GM21447 (cell line): ENCODE data around the gene SPTBN1.

Experiments
- ATAC-seq: cut with Tn5 transposase; IDR thresholded peaks from one replicate; pipeline ENCODE4 v1.9.1; 2021; ENCODE audit not compliant: unreplicated experiment

The SPTBN1 gene

DNA sequence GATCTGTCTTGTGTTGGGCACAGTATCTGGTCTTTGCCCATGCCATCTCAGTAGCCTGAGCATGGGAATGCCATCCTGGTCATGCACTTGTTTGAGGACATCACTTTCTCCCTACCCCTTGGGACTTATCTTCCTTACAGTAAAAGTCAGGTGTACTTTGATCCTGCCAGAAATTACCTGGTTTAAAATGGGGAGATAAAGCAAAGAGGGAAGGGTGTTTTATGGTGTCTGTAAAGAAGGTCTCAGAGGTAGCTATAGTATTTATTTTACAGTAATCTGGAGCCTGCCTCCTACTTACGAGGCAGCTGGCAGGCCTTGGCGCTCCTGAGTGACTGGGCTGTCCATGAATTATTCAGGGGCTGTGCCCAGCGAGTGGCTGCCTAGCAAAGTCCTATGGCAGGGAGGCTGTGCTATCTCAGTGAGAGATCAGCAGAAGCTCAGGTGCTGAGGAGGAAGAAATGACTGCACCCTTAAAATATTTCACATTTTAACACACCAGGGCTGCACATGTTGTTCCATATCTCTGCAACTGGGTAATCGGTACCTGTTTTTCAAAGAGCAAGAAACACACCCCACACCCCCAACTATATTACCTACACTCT lies 93.9 kb downstream of the SPTBN1 start:
- ATAC-seq, result no peak

DNA sequence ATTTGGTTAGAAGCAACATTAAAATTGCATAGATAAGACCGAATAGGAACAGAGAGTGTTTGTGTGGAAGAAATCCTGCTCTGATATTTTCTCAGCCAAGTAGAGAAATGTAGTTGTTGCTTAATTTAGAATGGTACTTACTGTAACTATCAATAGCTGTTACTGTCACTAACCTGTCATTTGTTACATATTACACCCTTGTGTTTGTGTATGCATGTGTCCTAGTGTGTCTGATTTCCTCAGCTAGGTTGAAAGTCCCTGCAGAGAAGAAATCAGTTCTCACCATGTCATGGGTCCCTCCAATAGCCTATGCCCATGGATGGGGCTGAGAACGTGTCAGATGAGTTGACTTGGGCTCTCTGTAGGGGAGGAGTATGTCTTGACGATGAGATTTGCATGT lies 94.4 kb downstream of the SPTBN1 start:
- no peak for ATAC-seq

DNA sequence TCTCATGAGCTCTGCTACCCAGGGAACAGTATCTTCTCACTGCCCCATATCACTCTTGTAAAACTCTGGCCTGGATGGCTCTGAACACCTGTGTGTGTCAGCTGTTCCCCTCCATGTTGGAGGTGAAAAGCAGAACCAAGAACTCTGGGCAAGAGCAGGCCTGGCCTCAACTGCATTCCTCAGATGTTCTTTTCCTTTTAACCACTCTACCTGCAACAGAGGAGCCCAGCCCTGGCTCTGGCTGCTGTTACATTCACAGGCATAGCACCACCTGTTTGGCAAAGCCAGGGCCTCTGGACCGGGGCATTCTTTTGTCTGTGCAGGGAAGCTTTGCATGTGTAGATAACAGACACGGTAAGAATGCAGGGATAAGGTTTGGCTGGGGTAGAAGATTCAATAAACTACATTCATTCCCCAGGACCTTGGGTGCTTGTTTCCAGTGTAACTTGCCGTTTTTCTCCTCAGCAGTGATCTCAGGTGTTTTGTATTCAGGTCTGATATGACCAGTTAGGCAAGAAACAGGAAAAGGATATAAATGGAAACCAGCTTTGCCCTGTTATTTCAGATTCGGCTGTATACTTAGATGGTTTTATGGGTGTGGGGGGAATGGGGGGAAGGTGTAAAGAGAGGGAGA lies 95.1 kb downstream of the SPTBN1 start:
- ATAC-seq, result peak; percentile 60

DNA sequence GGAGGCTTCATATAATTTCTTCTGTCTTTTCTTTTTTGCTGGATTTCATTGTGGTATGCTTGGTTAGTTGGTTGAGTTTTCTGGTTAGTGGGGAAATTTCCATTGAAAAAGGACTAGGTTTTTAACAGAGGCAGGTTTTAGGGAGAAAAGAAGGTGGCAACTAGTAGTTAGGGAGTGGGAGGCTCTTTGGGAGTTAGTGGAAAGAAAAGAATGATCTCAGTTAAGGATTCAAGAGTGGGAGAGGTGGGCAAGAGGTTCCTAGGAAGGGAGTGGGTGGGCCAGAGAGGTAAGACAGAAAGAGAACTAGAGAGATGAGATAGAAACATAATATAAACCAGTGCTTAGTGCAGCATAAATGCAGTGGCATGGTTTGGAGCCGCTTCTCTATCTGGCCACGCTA lies 96.9 kb downstream of the SPTBN1 start:
- ATAC-seq, result no peak

DNA sequence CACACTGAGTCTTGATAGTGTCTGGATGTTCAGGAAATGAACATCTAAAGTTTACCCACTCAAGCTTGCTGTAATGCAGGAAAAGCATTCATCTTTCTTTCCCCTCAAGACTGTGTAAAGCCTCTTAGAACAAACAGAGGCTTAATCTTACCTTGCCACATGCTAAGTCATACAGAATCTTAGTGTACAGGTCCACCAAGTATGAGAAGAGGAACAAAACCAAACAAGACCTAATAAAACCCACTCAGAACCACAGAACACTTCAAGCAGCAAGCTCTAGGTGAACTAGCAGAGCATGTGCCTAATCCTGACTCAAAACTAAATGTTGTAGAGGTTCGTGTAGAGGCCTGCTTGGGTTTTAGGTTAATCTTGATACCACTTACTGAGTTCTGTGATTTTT lies 97.6 kb downstream of the SPTBN1 start:
- no peak for ATAC-seq

DNA sequence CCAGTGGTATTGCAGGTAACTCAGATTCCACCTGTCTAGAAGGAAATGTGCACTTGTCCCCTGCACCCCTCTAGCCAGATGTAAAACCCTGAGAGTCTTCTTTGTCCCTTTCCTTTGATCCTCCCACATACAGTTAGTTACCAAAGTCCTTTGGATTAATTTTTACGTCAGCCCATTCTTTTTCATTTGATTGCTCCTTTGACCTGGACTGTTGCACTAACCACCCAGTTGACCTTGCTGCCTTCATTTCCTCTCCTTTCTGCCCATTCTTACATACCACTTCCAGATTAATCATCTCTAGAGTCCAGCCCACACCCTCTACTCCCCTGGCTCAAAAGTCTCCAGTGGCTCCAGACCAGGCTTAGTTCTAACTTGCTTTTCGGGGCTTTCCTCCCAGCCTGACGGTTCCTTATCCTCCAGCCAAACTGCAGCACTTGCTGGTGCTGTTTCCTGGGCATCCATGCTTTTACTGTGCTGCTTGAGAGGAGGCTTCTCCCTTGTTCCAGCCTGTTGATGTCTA lies 99.3 kb downstream of the SPTBN1 start:
- no peak for ATAC-seq

DNA sequence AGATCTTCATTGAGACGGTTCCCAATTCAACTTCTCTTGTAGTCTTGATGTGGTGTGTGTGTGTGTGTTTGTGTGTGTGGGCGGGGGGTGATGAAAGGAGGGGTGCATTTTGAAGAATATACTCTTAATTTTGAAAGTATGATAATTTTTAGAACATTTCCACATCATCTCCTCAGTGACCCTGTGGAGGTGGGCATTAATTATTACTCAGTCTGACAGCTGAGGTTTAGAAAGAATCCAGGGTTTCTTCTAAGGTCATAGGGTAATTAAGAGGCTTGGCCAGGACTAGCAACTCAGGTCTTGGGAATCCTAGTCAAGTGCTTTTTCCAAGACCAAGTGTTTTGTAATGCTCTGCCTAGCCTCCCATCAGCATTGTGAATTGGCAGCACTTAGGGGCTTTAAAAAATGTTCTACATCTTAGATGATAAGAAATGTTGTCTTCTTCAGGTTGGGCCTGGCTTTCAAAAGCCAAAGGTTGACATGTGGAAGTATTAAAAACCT lies 100.5 kb downstream of the SPTBN1 start:
- no peak for ATAC-seq

DNA sequence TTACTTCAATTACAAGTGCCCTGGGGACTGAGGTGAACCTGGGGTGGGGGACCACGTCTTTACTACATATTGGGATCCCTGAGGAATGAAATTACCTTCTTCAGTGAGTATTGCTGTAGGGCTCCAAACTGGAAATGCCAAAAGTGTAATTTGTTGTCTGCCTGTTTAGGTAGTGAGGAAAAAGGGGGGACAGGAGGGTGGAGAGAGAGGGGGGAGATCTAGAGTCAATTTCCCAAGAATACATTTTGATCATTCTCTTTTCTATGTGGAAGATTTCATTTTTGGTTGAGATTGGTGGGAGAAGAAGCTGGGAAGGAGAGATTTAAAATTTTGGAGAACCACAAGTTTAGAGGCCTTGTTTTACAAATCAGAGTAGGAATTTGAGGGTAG lies 101.1 kb downstream of the SPTBN1 start:
- no peak for ATAC-seq

DNA sequence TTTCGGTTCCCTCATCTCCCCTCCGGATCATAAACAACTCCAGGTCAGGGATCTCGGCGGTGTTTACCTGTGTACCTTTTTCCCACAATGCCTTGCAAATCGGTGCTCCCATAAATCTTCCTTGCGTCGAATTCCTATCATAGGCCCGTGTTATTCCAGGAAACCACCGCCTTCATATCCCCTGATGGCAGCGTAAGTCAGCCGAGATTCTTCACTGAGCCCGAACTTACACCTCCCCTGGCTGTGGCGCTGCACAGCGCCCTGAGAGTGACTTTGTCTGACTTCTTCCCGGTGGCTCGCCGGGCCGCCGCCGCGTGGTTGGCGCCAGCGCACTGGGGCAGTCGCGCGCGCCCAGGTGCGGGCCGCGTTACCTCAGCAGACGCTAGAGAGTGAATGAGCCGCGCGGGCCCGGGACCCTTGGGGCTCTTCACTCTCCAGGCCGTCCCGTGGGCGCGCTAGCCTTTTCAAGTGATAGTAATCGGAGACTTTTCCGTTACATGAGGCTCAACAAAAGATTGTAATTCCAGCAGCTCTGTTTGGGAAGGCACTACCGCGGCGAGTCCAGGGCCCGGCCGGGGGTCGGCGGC lies 101.6 kb downstream of the SPTBN1 start:
- peak; percentile 37 for ATAC-seq

DNA sequence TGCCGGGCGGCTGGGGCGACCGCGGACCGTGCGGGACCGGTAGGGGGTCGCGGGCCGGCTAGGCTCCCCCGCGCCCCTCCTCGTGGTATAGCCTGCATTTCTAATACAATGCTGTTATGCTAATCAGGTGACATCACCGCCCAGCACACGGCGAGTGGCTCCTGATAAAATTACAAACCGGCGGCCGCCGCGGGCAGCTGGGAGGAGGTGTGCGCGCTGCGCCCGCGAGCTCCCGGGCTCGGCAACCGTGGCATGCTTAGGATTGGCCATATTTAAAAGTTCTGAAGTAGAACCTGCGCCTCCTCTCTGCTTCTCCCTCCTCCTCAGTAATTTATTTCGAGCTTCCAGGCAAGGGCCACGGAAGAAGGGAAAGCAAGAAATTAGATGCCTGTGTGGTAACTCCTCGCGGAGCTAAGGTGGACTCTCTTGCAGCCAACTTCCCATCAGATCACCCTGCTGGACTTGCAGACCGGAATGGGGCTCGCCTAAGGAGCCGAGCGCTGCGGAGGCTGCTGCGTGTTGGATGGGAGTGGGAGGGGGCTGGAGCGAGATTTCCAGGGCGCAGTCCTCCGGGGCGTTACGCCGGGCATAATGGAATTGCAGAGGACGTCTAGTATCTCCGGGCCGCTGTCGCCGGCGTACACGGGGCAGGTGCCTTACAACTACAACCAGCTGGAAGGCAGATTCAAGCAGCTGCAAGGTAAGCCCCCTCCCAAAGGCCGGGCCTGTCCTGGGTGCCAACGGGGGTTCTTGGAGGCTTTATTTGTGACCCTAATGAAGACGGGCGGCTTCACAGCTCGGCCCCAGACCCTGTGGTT lies 102.3 kb downstream of the SPTBN1 start:
- ATAC-seq, result peak; percentile 45

DNA sequence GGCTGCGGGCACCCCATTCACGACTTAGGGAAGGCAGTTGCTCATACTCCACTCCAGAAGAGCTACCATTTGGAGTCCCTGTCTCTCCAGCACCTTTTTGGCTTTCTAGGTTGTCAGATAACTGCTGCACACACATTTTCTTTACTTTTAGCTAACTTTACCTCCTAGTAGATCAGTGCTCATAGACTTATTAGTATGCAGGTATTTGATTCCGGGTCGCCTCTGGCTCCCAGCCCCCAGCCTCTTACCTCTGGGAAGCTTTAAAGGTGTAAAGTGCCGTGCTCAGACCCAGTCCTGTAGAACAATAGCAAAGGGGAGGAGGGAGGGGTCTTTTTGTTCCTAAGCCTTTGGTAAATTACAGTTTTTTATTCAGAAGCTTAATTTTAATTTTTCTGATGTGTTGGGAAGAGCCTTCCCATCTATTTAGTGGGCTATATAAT lies 102.9 kb downstream of the SPTBN1 start:
- ATAC-seq, result no peak

DNA sequence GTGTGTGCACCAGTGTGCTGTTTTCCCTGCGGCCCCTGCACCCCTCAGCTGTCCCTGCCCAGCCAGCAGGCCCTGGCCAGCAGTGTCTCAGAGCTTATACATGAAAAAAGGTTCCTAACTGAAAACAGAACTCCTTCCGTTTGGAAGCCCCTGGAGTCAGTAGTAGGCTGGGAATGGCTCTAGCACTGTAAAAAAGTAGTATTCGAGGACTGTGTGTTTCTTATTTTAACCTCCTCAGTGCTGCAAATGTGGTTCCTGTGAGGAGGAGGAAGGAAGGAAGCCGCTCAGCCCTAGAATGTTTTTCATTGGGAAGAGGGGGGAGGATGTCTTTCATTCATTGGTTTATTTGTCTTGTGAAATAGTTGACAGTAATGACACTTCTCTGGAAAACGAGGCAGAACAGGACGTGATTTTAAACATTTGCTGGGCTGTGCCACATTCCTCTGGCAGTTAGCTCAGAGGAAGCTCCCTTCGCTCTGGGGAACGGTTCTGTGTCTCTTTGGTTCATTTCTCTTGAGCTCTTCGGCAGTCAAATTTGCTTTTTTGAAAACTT lies 103.5 kb downstream of the SPTBN1 start:
- no peak for ATAC-seq

DNA sequence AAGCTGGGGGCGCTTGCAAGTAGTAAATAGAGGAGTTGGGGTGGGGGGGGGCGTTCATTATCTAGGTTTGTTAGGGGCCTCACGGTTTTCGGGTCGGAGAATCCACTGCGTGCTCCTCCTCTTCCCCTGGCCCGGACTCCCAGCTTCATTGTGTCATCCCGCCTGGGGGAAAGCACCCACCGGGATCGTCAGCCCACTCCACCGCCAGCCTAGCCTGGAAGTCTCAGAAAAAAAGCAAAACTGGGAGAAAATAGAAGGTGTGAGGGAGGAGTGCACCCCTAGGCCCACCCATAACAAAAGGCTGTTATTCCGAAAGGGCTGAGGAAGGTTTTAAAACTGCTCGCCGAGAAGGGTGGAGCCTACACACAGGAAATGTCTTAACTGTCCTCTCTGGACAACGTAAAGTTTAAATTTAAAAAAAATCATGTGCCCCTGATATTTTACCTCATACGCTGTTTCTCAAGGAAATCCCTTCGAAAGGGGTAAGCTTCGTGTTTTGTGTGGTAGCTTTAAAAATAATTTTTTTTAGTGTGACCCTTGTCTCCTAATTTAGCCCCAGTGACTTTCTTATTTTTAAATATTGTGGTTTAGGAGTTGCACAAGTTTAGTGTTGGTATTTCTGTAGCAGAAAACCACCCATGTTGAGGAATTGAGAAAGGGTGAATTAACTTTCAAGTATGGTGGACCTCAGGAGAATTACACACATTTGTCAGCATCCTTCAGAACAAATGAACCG lies 104.2 kb downstream of the SPTBN1 start:
- peak; percentile 47 for ATAC-seq

DNA sequence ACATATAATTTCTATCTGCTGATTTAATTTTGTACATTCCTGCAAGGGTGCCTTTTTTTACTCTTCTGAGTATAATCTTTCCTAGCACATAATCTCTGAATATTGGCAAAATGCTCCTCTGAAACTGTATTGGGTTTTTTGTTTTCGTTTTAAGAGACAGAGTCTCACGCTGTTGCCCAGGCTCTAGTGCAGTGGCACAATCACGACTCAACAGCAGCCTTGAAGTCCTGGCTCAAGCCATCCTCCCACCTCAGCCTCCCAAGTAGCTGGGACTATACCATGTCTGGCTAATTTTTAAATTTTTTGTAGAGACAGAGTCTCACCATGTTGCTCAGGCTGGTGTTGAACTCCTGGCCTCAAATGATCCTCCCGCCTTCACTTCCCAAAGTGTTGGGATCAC lies 104.9 kb downstream of the SPTBN1 start:
- ATAC-seq, result no peak

DNA sequence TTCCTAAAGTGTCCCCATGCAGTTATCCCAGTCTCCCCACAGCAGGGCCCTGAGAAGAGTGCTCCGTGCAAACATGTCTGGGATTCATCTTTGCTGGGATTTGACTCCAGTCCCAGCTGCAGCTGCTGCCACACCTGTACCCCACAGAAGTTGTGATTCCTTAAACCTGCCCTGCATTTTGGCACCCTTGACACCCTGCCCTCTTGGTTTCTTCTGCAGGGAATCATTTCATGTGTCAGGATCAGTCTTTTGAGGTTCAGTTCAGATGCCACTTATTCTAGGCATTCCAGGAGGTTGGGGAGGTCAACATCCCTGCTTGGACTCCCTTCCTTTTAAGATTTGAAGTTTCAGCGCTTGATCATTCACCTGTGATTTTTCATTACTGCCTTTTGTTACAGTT lies 108.3 kb downstream of the SPTBN1 start:
- ATAC-seq, result no peak

DNA sequence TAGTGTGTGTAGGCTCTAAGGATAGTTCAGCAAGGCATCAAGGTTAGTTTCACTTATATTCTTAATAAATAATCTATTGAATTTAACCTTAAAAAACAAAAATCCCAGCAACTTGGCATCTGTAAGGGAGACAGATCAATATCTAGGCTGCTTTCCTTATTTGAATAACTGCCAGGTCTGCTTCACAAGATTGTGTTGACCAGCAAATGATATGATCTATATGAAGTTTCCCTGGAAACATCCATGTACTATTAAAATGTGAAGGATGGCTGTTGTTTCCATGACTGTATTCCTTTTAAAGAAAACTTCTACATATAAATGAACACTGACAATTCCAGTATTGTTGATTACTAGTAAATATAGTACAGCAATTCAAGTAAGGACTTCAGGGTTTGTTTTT lies 109.4 kb downstream of the SPTBN1 start:
- ATAC-seq, result no peak

DNA sequence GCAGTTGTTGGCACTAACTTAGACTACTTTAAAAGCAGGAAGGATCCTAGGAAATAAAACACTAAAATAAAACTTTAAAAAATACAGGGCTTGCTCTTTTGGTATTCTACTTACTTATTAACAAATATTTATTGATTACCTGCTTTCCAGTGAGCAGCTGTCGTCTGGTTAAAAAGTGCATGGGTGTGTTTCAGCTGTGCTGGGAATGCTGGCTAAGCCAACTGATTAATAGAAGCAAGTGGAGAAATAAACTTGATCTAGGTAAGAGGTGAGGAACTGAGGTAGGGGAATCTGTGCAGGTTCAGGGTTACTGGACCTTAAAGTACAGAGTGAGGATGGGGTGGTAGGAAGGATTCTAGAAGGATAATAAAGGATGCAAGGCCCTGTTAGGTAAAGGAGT lies 110.8 kb downstream of the SPTBN1 start:
- no peak for ATAC-seq

DNA sequence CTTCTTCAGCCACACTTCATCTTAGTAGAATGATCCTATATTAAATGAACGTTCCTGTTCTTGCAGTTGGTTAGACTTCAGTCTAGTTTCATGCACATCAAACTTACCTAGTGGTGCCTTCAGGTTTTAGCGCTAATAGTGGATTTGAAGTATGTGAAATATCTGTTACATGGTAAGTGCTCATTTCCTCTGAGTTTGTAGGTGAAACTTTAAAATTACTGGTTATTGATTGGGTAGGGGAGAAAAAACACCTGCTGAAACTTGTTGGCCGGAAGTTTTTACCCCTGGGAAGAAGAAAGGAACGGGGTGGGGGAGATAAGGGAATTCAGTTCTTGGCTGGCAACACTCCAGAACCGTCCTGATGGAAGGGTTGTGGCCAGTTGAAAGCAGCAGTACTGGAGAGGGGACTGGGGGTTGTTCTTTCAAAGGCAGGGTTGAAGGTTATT lies 112.8 kb downstream of the SPTBN1 start:
- peak; percentile 39 for ATAC-seq

DNA sequence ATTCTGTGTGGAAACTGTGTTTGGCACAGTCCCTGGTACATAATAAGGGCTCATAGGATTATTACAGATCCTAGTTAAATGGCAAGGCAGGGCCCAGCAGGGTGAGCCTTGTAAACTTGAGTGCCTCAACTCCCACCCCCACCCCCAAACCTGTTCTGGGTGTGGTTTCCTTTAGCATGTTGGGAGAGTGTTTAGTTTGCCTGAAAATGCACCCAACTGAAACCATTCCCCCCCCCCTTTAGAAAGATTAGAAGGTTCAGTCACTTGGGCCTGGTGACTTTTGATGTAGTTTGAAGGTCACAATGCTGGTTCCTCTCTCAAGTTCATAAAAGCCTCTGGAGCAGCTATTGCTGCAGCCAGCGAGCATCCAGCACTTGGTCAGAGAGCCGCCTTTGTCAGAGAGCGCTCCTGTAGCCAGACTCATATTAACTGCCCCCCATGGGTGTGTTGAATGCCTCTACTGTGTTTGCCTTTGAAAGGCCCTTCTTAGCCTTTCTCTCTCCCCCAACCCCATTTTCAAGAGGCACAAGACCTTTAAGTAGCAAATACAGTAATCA lies 113.7 kb downstream of the SPTBN1 start:
- peak; percentile 25 for ATAC-seq

DNA sequence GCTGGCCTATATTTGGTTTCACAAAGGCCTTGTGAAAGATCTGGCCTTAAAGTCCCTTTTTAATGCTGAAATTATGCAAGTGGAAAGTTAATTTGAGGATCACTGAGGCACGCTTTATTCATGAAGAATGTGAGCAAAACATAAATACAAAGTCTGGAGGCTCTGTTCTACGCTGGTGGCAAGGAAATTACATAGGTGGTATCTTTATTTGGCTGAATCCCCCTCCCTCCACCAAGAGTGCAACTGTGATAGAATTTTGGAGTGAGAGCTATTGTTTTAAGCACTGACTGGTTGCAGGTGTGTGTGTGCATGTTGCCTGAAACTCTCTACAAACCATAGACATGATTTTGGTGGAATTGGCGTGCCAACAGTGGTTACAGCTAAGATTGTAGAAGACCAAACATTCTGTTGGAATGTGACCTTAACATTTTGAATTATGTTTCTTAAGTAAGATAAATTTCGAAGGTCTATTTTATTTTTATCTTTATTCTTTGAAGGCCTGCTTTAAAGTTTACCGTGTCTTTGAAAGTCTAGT lies 114.3 kb downstream of the SPTBN1 start:
- no peak for ATAC-seq
